SU-DHL-6 (cell line): Measurements from ENCODE around the gene UBE2Q2.

Experiments used
- EZH2phosphoT487 ChIP-seq: fragments of 200-600 bp; sonication (generic), shearing (Covaris generic); conservative IDR thresholded peaks from 2 replicates; pipeline ENCODE4 v1.6.1; 2018; ENCODE audit warnings: mild to moderate bottlenecking, antibody characterized with exemption, low read length, moderate library complexity, mixed read lengths
- TF ChIP-seq, protein P1 (sequence below): fragments of 200-600 bp; sonication (generic); IDR thresholded peaks from one replicate; pipeline ENCODE4 v1.5.1; 2017; ENCODE audit warnings: antibody characterized with exemption, mild to moderate bottlenecking, low read length, moderate library complexity; ENCODE audit not compliant: insufficient read depth, poor library complexity, severe bottlenecking

GRCh38 chr15:75947092-75947491, 103.8 kb downstream of the UBE2Q2 start:
- TF ChIP-seq, protein P1, sequence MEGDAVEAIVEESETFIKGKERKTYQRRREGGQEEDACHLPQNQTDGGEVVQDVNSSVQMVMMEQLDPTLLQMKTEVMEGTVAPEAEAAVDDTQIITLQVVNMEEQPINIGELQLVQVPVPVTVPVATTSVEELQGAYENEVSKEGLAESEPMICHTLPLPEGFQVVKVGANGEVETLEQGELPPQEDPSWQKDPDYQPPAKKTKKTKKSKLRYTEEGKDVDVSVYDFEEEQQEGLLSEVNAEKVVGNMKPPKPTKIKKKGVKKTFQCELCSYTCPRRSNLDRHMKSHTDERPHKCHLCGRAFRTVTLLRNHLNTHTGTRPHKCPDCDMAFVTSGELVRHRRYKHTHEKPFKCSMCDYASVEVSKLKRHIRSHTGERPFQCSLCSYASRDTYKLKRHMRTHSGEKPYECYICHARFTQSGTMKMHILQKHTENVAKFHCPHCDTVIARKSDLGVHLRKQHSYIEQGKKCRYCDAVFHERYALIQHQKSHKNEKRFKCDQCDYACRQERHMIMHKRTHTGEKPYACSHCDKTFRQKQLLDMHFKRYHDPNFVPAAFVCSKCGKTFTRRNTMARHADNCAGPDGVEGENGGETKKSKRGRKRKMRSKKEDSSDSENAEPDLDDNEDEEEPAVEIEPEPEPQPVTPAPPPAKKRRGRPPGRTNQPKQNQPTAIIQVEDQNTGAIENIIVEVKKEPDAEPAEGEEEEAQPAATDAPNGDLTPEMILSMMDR = no peak
- TF ChIP-seq EZH2phosphoT487 = no peak
